ENCODE data around the gene UBE2E2.

UBE2E2 gene

DNA sequence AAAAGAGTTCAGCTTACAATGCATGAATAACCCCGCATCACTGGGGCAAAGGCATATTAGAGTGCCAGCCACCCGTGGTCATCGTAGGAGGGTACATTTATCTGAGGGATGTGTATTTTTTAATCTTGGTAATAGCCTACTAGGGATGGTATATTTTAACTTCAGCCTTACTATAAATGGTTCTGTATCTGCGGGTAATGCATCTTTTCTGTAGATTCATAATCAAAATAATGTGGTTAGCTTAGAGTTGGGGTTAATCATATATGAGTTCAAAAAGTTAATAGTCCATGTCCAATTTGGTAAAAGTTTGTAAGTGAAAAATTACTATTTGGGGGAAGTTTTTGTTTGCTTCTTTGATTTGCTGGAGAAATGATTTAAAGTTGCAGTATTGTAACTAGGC, 339.0 kb downstream of the UBE2E2 start:
- no peak for TF ChIP-seq CTCF (conservative IDR thresholded peaks at IDR 0.05; ENCODE audit: low read depth, low read length)
- no peak overlapping the region for H3K4me3 ChIP-seq (ENCODE audit: low read length)
- DNase-seq (ENCODE audit: low read depth): no peak

DNA sequence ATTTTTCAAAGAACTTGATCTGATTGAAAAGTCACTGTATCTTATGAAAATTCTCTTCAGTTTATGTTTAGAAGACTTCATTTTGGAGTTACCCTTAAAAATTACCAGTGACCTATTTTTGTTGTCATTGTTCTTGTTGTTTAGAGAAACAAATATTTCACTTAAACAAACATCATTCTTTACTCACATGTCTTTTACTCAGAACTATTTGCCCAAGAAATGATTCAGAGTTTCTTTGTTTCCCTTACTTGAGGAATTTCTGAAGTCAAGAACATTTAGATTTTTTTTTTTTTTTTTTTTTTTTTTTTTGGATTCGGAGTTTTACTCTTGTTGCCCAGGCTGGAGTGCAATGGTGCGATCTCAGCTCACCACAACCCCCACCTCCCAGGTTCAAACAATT, 343.1 kb downstream of the UBE2E2 start:
- no peak overlapping the region for H3K4me3 ChIP-seq (ENCODE audit: low read length)
- TF ChIP-seq CTCF (conservative IDR thresholded peaks at IDR 0.05; ENCODE audit: low read depth, low read length): no peak
- no peak for DNase-seq (ENCODE audit: low read depth)

DNA sequence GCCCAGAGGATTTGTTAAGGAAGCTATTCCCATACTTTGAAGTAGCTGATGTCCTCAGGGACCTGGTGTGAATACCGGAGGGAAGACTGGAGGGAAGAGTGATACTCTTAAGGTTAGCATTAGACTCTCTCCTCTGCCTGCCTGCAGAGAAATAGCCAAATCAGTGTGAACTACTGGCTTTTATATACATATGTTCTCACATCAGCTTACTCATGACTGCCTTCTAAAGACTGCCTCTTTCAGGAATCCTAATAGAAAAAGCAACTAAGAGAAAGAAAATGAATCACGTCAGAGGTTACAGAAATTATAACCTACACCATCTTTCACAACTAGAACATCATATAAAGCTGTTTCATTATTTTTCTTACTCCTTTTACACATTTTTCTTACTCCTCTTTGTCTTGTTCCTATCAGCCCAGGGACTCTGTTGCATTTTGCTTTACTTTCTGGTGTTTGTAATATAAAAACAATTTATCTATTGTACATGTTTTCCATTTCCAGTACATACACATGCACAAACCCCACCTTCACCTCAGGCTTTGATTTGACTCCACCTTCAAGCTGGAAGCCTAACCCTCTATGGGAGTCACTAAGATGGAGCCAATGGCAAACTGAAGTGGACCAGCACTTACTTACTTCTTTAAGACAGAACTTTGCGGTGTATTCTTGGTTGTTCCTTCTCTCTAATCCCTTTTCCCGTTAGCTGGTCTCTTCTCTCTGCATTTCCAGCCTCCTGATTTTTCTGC, 345.0 kb downstream of the UBE2E2 start:
- TF ChIP-seq CTCF (conservative IDR thresholded peaks at IDR 0.05; ENCODE audit: low read depth, low read length): no peak
- DNase-seq (ENCODE audit: low read depth): no peak
- no peak overlapping the region for H3K4me3 ChIP-seq (ENCODE audit: low read length)

DNA sequence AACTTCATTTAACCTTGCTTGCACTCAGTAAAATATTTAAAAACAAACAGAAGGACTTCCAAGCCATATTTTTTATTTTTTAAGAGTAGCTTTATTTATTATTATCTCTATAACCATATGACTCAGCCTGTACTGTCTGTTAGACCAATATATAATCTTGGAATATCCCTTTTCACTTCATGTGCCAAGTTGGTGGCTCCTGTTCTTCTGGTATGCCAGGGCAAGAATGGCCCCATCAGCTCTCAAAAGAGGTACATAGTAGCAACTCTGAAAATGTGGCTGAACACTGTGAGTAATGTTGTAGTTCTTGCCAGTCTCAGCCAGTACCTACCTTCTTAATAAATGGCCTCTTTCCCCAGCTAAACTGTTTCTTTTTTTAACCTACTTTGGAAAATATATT, 345.6 kb downstream of the UBE2E2 start:
- DNase-seq (ENCODE audit: low read depth): no peak

GRCh38 chr3:23549148-23549910, 346.2 kb downstream of the UBE2E2 start:
- no peak for TF ChIP-seq CTCF (conservative IDR thresholded peaks at IDR 0.05; ENCODE audit: low read depth, low read length)
- DNase-seq (ENCODE audit: low read depth): no peak
- no peak overlapping the region for H3K4me3 ChIP-seq (ENCODE audit: low read length)

More for the DNA sequence above, 345.6 kb downstream of the UBE2E2 start:
- H3K4me3 ChIP-seq (ENCODE audit: low read length): no peak overlapping the region
- TF ChIP-seq CTCF (conservative IDR thresholded peaks at IDR 0.05; ENCODE audit: low read depth, low read length): no peak

DNA sequence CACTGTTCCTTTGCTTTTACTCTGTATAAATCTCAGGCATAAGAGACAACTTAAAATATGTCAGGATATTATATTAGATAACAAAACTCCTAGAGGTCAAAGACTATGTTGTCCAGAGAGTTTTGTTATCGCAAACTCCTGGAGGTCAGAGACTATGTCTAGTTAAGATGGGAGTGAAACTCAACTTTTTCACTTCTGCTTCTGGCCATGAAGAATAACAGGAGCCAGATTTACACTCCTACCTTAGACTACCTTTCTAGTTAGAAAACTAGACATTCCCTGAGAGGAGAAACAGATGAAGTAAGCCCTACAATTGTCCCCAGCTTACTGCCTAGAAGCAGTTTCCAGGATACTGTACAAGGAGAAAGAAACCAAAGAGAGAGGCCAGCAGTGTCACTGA, 347.3 kb downstream of the UBE2E2 start:
- no peak for DNase-seq (ENCODE audit: low read depth)
- H3K4me3 ChIP-seq (ENCODE audit: low read length): no peak overlapping the region
- TF ChIP-seq CTCF (conservative IDR thresholded peaks at IDR 0.05; ENCODE audit: low read depth, low read length): no peak

DNA sequence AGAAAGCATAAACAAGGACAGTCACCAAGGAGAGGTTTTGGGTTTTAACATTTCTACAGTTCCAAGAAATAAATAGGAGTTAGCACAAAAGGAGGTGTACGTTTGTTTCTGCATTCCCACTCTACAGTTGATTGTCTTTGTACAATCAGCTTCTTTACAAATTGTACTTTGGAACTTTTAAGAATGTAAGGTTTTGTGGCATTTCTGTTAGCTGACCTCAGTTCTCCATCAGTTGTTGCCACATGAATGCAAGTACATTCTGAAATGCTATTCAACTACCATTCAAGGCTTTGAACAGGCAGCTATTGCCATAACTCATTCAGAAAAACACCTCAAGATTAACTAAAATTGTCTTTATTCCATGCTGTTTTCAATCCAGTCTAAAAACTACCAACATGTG, 349.4 kb downstream of the UBE2E2 start:
- DNase-seq (ENCODE audit: low read depth): no peak
- no peak overlapping the region for H3K4me3 ChIP-seq (ENCODE audit: low read length)
- TF ChIP-seq CTCF (conservative IDR thresholded peaks at IDR 0.05; ENCODE audit: low read depth, low read length): no peak

Data from retinal pigment epithelial cell (primary cell).